Activated T-helper 2 cell treated with anti-CD3 and anti-CD28 coated beads, Interferon-gamma antibody, Interleukin-2, Interleukin-4, amounts not matched to agents 10 μg/mL and 5 μg/mL and 100 μg/mL, durations not matched to agents 14 hours and 24 hours and 36 hours (primary cell): ENCODE data around the gene TBXAS1. TPM values are rescaled to one million over a fixed set of nuclear protein-coding genes. Genes with fewer than 3 reads are reported as not detected.
"Not testable (repeated sequence)": the region's sequence is repeated elsewhere in the genome, so short reads cannot be mapped to it uniquely, and the experiment has no call there.

Experiments
- DNase-seq: peaks from one replicate; pipeline ENCODE4 v3.0.0; 2021; ENCODE audit warnings: low spot score
- H3K27ac Mint-ChIP-seq: one replicate; pipeline ENCODE4 v1.8.0; 2021; ENCODE audit warnings: mixed read lengths
- H3K27me3 Mint-ChIP-seq: one replicate; pipeline ENCODE4 v1.8.0; 2021; ENCODE audit warnings: low read depth, mixed read lengths
- H3K36me3 Mint-ChIP-seq: one replicate; pipeline ENCODE4 v1.8.0; 2021; ENCODE audit warnings: low read depth, mixed read lengths
- H3K4me1 Mint-ChIP-seq: one replicate; pipeline ENCODE4 v1.8.0; 2021; ENCODE audit warnings: low read depth, mixed read lengths
- H3K4me3 Mint-ChIP-seq: one replicate; pipeline ENCODE4 v1.8.0; 2021; ENCODE audit warnings: low read depth, mild to moderate bottlenecking, moderate library complexity, mixed read lengths
- H3K9me3 Mint-ChIP-seq: one replicate; pipeline ENCODE4 v1.8.0; 2021; ENCODE audit warnings: mixed read lengths
- intact Hi-C: fragments of 100-400 bp; cut with micrococcal nuclease; formaldehyde crosslinking; loops from one replicate; pipeline ENCODE4 v1.15.1; 2023
- total RNA-seq: library from RNA; stranded (reverse); gene quantifications from 2 replicates; pipeline ENCODE4 v1.2.3, GENCODE V29; 2022

Gene TBXAS1
- total RNA-seq, 1 donor from 2014 or later, result 2.0 TPM

GRCh38 chr7:139830782-139831501 lies 1.9 kb downstream of the TBXAS1 start:
- Mint-ChIP-seq H3K4me1 (peaks cover 23% of the 10 kb centered on the region), H3K9me3 (peaks cover 22% of the 10 kb centered on the region), H3K27ac (no peak overlapping the region), H3K27me3 (peaks cover 7% of the 10 kb centered on the region), H3K36me3 (peaks cover 3% of the 10 kb centered on the region), H3K4me3 (no peak overlapping the region)
- no peak for DNase-seq
- intact Hi-C loops, result no loop called here

GRCh38 chr7:139835848-139836247 lies 6.8 kb downstream of the TBXAS1 start:
- H3K4me3 Mint-ChIP-seq, H3K4me1 Mint-ChIP-seq, H3K36me3 Mint-ChIP-seq, intact Hi-C loops, H3K27me3 Mint-ChIP-seq, H3K27ac Mint-ChIP-seq, DNase-seq: not testable (repeated sequence)
- peaks cover 26% of the 10 kb centered on the region for H3K9me3 Mint-ChIP-seq

- H3K36me3 Mint-ChIP-seq, intact Hi-C loops, H3K27me3 Mint-ChIP-seq, H3K27ac Mint-ChIP-seq, DNase-seq, H3K4me1 Mint-ChIP-seq, H3K4me3 Mint-ChIP-seq: not testable (repeated sequence)
- H3K9me3 Mint-ChIP-seq, result peaks cover 26% of the 10 kb centered on the region
Observed at GRCh38 chr7:139837291-139837690, 8.2 kb downstream of the TBXAS1 start.

- Mint-ChIP-seq H3K27me3 (peaks cover 3% of the 10 kb centered on the region), H3K9me3 (peaks cover 18% of the 10 kb centered on the region), H3K4me1 (no peaks in the 10 kb centered on the region), H3K27ac (no peak overlapping the region), H3K36me3 (no peaks in the 10 kb centered on the region), H3K4me3 (no peak overlapping the region)
- DNase-seq, result no peak
- intact Hi-C loops, result no loop called here
Observed at GRCh38 chr7:139838276-139838675, 9.2 kb downstream of the TBXAS1 start.

GRCh38 chr7:139838876-139839275 lies 9.8 kb downstream of the TBXAS1 start:
- no peak overlapping the region for H3K27ac Mint-ChIP-seq
- no peak for DNase-seq
- H3K27me3 Mint-ChIP-seq, result peaks cover 3% of the 10 kb centered on the region
- H3K9me3 Mint-ChIP-seq, result peaks cover 14% of the 10 kb centered on the region
- intact Hi-C loops, result no loop called here
- no peaks in the 10 kb centered on the region for H3K36me3 Mint-ChIP-seq
- no peak overlapping the region for H3K4me3 Mint-ChIP-seq
- no peaks in the 10 kb centered on the region for H3K4me1 Mint-ChIP-seq

- intact Hi-C loops, result no loop called here
Observed at GRCh38 chr7:139840776-139841175, 11.7 kb downstream of the TBXAS1 start.

GRCh38 chr7:139842401-139843210 lies 13.5 kb downstream of the TBXAS1 start:
- no peaks in the 10 kb centered on the region for H3K4me1 Mint-ChIP-seq
- no peaks in the 10 kb centered on the region for H3K27me3 Mint-ChIP-seq
- H3K4me3 Mint-ChIP-seq, result no peak overlapping the region
- intact Hi-C loops, result no loop called here
- H3K9me3 Mint-ChIP-seq, result no peaks in the 10 kb centered on the region
- H3K27ac Mint-ChIP-seq, result no peak overlapping the region
- DNase-seq, result no peak
- H3K36me3 Mint-ChIP-seq, result no peaks in the 10 kb centered on the region

More at GRCh38 chr7:139840776-139841175, 11.7 kb downstream of the TBXAS1 start:
- no peaks in the 10 kb centered on the region for H3K36me3 Mint-ChIP-seq
- H3K27me3 Mint-ChIP-seq, result peaks cover 3% of the 10 kb centered on the region
- H3K4me3 Mint-ChIP-seq, result no peak overlapping the region
- H3K27ac Mint-ChIP-seq, result no peak overlapping the region
- no peaks in the 10 kb centered on the region for H3K4me1 Mint-ChIP-seq
- no peak for DNase-seq
- H3K9me3 Mint-ChIP-seq, result peaks cover 4% of the 10 kb centered on the region

GRCh38 chr7:139843211-139843537 lies 14.1 kb downstream of the TBXAS1 start:
- H3K27ac Mint-ChIP-seq, H3K9me3 Mint-ChIP-seq, DNase-seq, H3K27me3 Mint-ChIP-seq, H3K4me3 Mint-ChIP-seq, intact Hi-C loops, H3K36me3 Mint-ChIP-seq, H3K4me1 Mint-ChIP-seq: not testable (repeated sequence)

- H3K4me1 Mint-ChIP-seq, result no peaks in the 10 kb centered on the region
- no peaks in the 10 kb centered on the region for H3K27me3 Mint-ChIP-seq
- intact Hi-C loops, result no loop called here
- H3K36me3 Mint-ChIP-seq, result no peaks in the 10 kb centered on the region
- DNase-seq, result no peak
- no peak overlapping the region for H3K4me3 Mint-ChIP-seq
- no peaks in the 10 kb centered on the region for H3K9me3 Mint-ChIP-seq
- no peak overlapping the region for H3K27ac Mint-ChIP-seq
Observed at GRCh38 chr7:139844779-139845442, 15.8 kb downstream of the TBXAS1 start.

- Mint-ChIP-seq H3K27ac (no peak overlapping the region), H3K4me1 (no peaks in the 10 kb centered on the region), H3K36me3 (no peaks in the 10 kb centered on the region), H3K9me3 (no peaks in the 10 kb centered on the region), H3K4me3 (no peak overlapping the region), H3K27me3 (no peaks in the 10 kb centered on the region)
- DNase-seq, result no peak
- intact Hi-C loops, result no loop called here
Observed at GRCh38 chr7:139845443-139845805, 16.4 kb downstream of the TBXAS1 start.

GRCh38 chr7:139846297-139846696 lies 17.2 kb downstream of the TBXAS1 start:
- no peak for DNase-seq
- no peaks in the 10 kb centered on the region for H3K4me1 Mint-ChIP-seq
- no peaks in the 10 kb centered on the region for H3K9me3 Mint-ChIP-seq
- intact Hi-C loops, result no loop called here
- no peak overlapping the region for H3K4me3 Mint-ChIP-seq
- no peaks in the 10 kb centered on the region for H3K27me3 Mint-ChIP-seq
- no peak overlapping the region for H3K27ac Mint-ChIP-seq
- H3K36me3 Mint-ChIP-seq, result no peaks in the 10 kb centered on the region

GRCh38 chr7:139848274-139848673 lies 19.2 kb downstream of the TBXAS1 start:
- Mint-ChIP-seq H3K9me3 (no peaks in the 10 kb centered on the region), H3K36me3 (no peaks in the 10 kb centered on the region), H3K27ac (no peak overlapping the region), H3K4me3 (no peak overlapping the region), H3K4me1 (no peaks in the 10 kb centered on the region), H3K27me3 (no peaks in the 10 kb centered on the region)
- intact Hi-C loops, result no loop called here
- DNase-seq, result no peak

GRCh38 chr7:139850906-139851305 lies 21.8 kb downstream of the TBXAS1 start:
- DNase-seq, result no peak
- intact Hi-C loops, result no loop called here
- Mint-ChIP-seq H3K27ac (no peak overlapping the region), H3K4me3 (no peak overlapping the region), H3K27me3 (no peaks in the 10 kb centered on the region), H3K9me3 (no peaks in the 10 kb centered on the region), H3K4me1 (peaks cover 6% of the 10 kb centered on the region), H3K36me3 (no peaks in the 10 kb centered on the region)
